Upper lobe of left lung (tissue), 6 donors: ENCODE results near the gene GNG5. TPM values are rescaled to one million over a fixed set of nuclear protein-coding genes. Genes with fewer than 3 reads are reported as not detected.
A peak's percentile ranks its signal among the peaks of the same experiment; 100 is the strongest.

Source experiments
- ATAC-seq, 2 donors: fragments of 200-7000 bp; cut with Tn5 transposase; one replicate each; pipeline ENCODE4 v1.9.1; 2022; ENCODE audit warnings: mild to moderate bottlenecking in 2 of 2, moderate library complexity in 2 of 2; ENCODE audit not compliant: low FRiP score in 2 of 2
- DNase-seq, 2 donors: peaks; one replicate each; pipeline ENCODE4 v3.0.0-alpha.2; 2019 to 2020
- H3K27ac ChIP-seq, 4 donors: fragments of 200-600 bp; sonication (generic); one replicate each; pipeline ENCODE4 v1.5.1; 2016 to 2019
- H3K27me3 ChIP-seq, 4 donors: fragments of 200-600 bp; sonication (generic); one replicate each; pipeline ENCODE4 v1.5.1; 2017 to 2019
- H3K36me3 ChIP-seq, 4 donors: fragments of 200-600 bp; sonication (generic); one replicate each; pipeline ENCODE4 v1.5.1; 2016 to 2019
- H3K4me1 ChIP-seq, 4 donors: fragments of 200-600 bp; sonication (generic); one replicate each; pipeline ENCODE4 v1.5.1; 2018 to 2019
- H3K4me3 ChIP-seq, 4 donors: fragments of 200-600 bp; sonication (generic); one replicate each; pipeline ENCODE4 v1.5.1; 2017 to 2019; ENCODE audit warnings: mild to moderate bottlenecking in 2 of 4, moderate library complexity in 1 of 4
- H3K9me3 ChIP-seq, 4 donors: fragments of 200-600 bp; sonication (generic); one replicate each; pipeline ENCODE4 v1.5.1; 2018 to 2019
- CTCF ChIP-seq, 6 experiments: fragments of 450-650 bp in 4 of 6; fragments of 200-600 bp in 2 of 6; sonication (generic) in 2 of 6; IDR thresholded peaks; one replicate each; pipeline ENCODE4 v1.5.1; 2016 to 2019; ENCODE audit warnings: antibody characterized with exemption in 6 of 6
- EP300 ChIP-seq, 4 donors: sonication (generic); formaldehyde crosslinking; IDR thresholded peaks; one replicate each; pipeline ENCODE4 v1.5.1; 2017; ENCODE audit warnings: antibody characterized with exemption in 4 of 4, control low read depth in 2 of 4
- POLR2A ChIP-seq, 4 donors: fragments of 450-650 bp; IDR thresholded peaks; one replicate each; pipeline ENCODE4 v1.5.1; 2016 to 2017; ENCODE audit warnings: antibody characterized with exemption in 4 of 4, mild to moderate bottlenecking in 2 of 4
- POLR2AphosphoS5 ChIP-seq, 2 donors: sonication (generic); formaldehyde crosslinking; IDR thresholded peaks; one replicate each; pipeline ENCODE4 v1.5.1; 2017; ENCODE audit warnings: antibody characterized with exemption in 2 of 2
- WGBS, 2 donors: methylation state at CpG; one replicate each; pipeline ENCODE4 v1.1.5; 2017 to 2018; 5-methylcytosine and 5-hydroxymethylcytosine counted together
- total RNA-seq, 6 donors: library from RNA; depleted of rRNA in 4 of 6; stranded (reverse); fragments of >200 nt in 4 of 6; gene quantifications; one replicate each; pipeline versions ENCODE4 v1.1.0 to v1.2.1, GENCODE V29; 2016 to 2021
- donor health status: DM: no; HTN: no; CAD: no; lungs with moderate emphysema.
- donor health status: DM: no; HTN: yes; CAD: no; lungs with severe emphysema.

GNG5 gene
- total RNA-seq: 100 to 1,000 TPM in 3 of 6 donors, 10 to 100 TPM in 3; 54.5 to 151 (median 102) TPM

GRCh38 chr1:84506002-84506728 is at the start of gene GNG5, which contains the start of gene SPATA1:
Gene GNG5 (minus strand): TSS chr1:84506581. CDS start chr1:84506091, 490 bp downstream.
Gene SPATA1 (plus strand): TSS chr1:84506386. CDS start chr1:84516360, 9,974 bp downstream.
- peak within 1 kb of the TSS; percentile 94 to 96 (median 95) for H3K27ac ChIP-seq
- peak; percentile 76 to 83 for TF ChIP-seq POLR2AphosphoS5 (IDR thresholded peaks at IDR 0.05)
- TF ChIP-seq CTCF (IDR thresholded peaks at IDR 0.05): peak in 1 of 6 experiments; percentile 2
- TF ChIP-seq EP300 (IDR thresholded peaks at IDR 0.05): peak in 1 of 4 donors; percentile 40
- peak; percentile 56 to 91 (median 86) for TF ChIP-seq POLR2A (IDR thresholded peaks at IDR 0.05)
- peak; percentile 99 to 100 for DNase-seq
- 0% methylated on average over 27 to 36 of the region's 60 CpGs for WGBS, 2 donors
- peaks cover 34 to 45% (median 35%) of the 10 kb centered on the region in 4 donors for H3K4me1 ChIP-seq
- H3K9me3 ChIP-seq: peaks cover 0 to 5% (median 0%) of the 10 kb centered on the region in 4 donors
- ATAC-seq: peak; percentile 97 to 99
- H3K36me3 ChIP-seq: peaks cover 0 to 3% (median 0%) of the 10 kb centered on the region in 4 donors
- no peaks in the 10 kb centered on the region for H3K27me3 ChIP-seq
- peak within 1 kb of the TSS; percentile 48 to 76 (median 58) for H3K4me3 ChIP-seq

- ATAC-seq: no peak
- DNase-seq: no peak
- WGBS, 2 donors: 90 to 91% methylated on average over 2 of the region's 2 CpGs
- Histone ChIP-seq H3K27me3 (no peaks in the 10 kb centered on the region), H3K4me3 (no peak overlapping the region), H3K9me3 (no peaks in the 10 kb centered on the region), H3K27ac (no peak overlapping the region), H3K4me1 (no peaks in the 10 kb centered on the region), H3K36me3 (peaks cover 0 to 15% (median 3%) of the 10 kb centered on the region in 4 donors)
- TF ChIP-seq POLR2A (IDR thresholded peaks at IDR 0.05) (no peak), POLR2AphosphoS5 (IDR thresholded peaks at IDR 0.05) (no peak), CTCF (IDR thresholded peaks at IDR 0.05) (no peak), EP300 (IDR thresholded peaks at IDR 0.05) (no peak)
These were observed 44.4 kb upstream of the GNG5 start for GRCh38 chr1:84550826-84551225.

GRCh38 chr1:84541679-84542078 is 35.3 kb upstream of the GNG5 start:
- TF ChIP-seq CTCF (IDR thresholded peaks at IDR 0.05): peak in 1 of 6 experiments; percentile 13
- no peak for TF ChIP-seq POLR2A (IDR thresholded peaks at IDR 0.05)
- no peak for TF ChIP-seq EP300 (IDR thresholded peaks at IDR 0.05)
- no peak for TF ChIP-seq POLR2AphosphoS5 (IDR thresholded peaks at IDR 0.05)
- WGBS, 2 donors: 91 to 92% methylated on average over 4 of the region's 4 CpGs
- no peak for ATAC-seq

GRCh38 chr1:84540759-84541158 is 34.4 kb upstream of the GNG5 start:
- Histone ChIP-seq H3K4me3 (no peak overlapping the region), H3K4me1 (no peaks in the 10 kb centered on the region), H3K9me3 (no peaks in the 10 kb centered on the region), H3K27me3 (no peaks in the 10 kb centered on the region), H3K27ac (no peak overlapping the region), H3K36me3 (peaks cover 0 to 14% (median 0%) of the 10 kb centered on the region in 4 donors)
- DNase-seq: no peak
- 48 to 51% methylated on average over 1 of the region's 1 CpG for WGBS, 2 donors
- no peak for TF ChIP-seq CTCF (IDR thresholded peaks at IDR 0.05)
- no peak for ATAC-seq

More at GRCh38 chr1:84541679-84542078, 35.3 kb upstream of the GNG5 start:
- H3K27ac ChIP-seq: no peak overlapping the region
- H3K4me3 ChIP-seq: no peak overlapping the region
- no peaks in the 10 kb centered on the region for H3K27me3 ChIP-seq
- no peaks in the 10 kb centered on the region for H3K4me1 ChIP-seq
- H3K9me3 ChIP-seq: no peaks in the 10 kb centered on the region
- peaks cover 0 to 14% (median 0%) of the 10 kb centered on the region in 4 donors for H3K36me3 ChIP-seq
- no peak for DNase-seq
